ENCODE measurements around the gene LHX3. TPM values are rescaled to one million over a fixed set of nuclear protein-coding genes. Genes with fewer than 3 reads are reported as not detected.

LHX3 gene
- total RNA-seq, 3 donors from 2014 or later, result not detected

GRCh38 chr9:136216541-136217244, 11.8 kb upstream of the LHX3 start:
- intact Hi-C loops (cut with DNase I; ENCODE audit: low total_unique reads), result no loop called here
- Histone ChIP-seq H3K4me1 (no peaks in the 10 kb centered on the region), H3K36me3 (no peaks in the 10 kb centered on the region), H3K27me3 (no peaks in the 10 kb centered on the region), H3K27ac (no peak overlapping the region), H3K4me3 (no peak overlapping the region), H3K9me3 (no peaks in the 10 kb centered on the region)
- DNase-seq (ENCODE audit: low spot score in 2 of 2), result no peak
- TF ChIP-seq POLR2A (IDR thresholded peaks at IDR 0.05) (no peak), CTCF (IDR thresholded peaks at IDR 0.05) (no peak), POLR2AphosphoS5 (IDR thresholded peaks at IDR 0.05) (no peak)

DNA sequence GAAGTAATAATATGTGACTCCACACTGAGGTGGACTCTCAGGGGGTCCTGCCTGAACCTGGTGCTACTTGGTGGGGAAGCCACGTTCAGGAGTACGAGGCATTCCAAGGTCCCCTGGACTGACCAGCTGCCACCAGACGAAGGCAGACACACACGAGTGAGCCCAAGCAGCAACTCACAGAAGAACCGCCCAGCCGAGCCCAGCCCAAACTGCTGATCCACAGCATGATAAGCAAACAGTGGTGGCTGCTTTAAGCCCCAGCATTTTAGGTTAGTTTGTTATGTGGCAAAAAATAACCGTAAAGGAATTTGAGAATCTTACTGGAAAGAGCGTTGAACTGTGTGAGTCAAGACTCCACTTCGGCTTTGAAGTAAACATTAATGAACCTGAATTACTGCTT, 8.8 kb upstream of the LHX3 start:
- no peak overlapping the region for H3K27ac ChIP-seq
- no peaks in the 10 kb centered on the region for H3K27me3 ChIP-seq
- no peaks in the 10 kb centered on the region for H3K9me3 ChIP-seq
- no peak overlapping the region for H3K4me3 ChIP-seq
- no peaks in the 10 kb centered on the region for H3K36me3 ChIP-seq
- TF ChIP-seq CTCF (IDR thresholded peaks at IDR 0.05) (no peak), POLR2A (IDR thresholded peaks at IDR 0.05) (no peak), POLR2AphosphoS5 (IDR thresholded peaks at IDR 0.05) (no peak)
- no peaks in the 10 kb centered on the region for H3K4me1 ChIP-seq
- intact Hi-C loops (cut with DNase I; ENCODE audit: low total_unique reads), result no loop called here
- DNase-seq (ENCODE audit: low spot score in 2 of 2), result no peak

GRCh38 chr9:136212345-136212950, 7.5 kb upstream of the LHX3 start:
- intact Hi-C loops (cut with DNase I; ENCODE audit: low total_unique reads), result no loop called here
- TF ChIP-seq POLR2AphosphoS5 (IDR thresholded peaks at IDR 0.05), result no peak
- TF ChIP-seq CTCF (IDR thresholded peaks at IDR 0.05), result no peak
- TF ChIP-seq POLR2A (IDR thresholded peaks at IDR 0.05), result no peak
- H3K27ac ChIP-seq, result no peak overlapping the region
- no peaks in the 10 kb centered on the region for H3K27me3 ChIP-seq
- no peaks in the 10 kb centered on the region for H3K4me1 ChIP-seq
- no peaks in the 10 kb centered on the region for H3K9me3 ChIP-seq
- H3K36me3 ChIP-seq, result no peaks in the 10 kb centered on the region
- no peak for DNase-seq (ENCODE audit: low spot score in 2 of 2)
- H3K4me3 ChIP-seq, result no peak overlapping the region

GRCh38 chr9:136211441-136212344, 6.8 kb upstream of the LHX3 start:
- Histone ChIP-seq H3K36me3 (no peaks in the 10 kb centered on the region), H3K4me1 (no peaks in the 10 kb centered on the region), H3K4me3 (no peak overlapping the region), H3K9me3 (no peaks in the 10 kb centered on the region), H3K27ac (no peak overlapping the region), H3K27me3 (no peaks in the 10 kb centered on the region)
- no peak for DNase-seq (ENCODE audit: low spot score in 2 of 2)
- TF ChIP-seq CTCF (IDR thresholded peaks at IDR 0.05), result no peak
- TF ChIP-seq POLR2A (IDR thresholded peaks at IDR 0.05), result no peak
- no peak for TF ChIP-seq POLR2AphosphoS5 (IDR thresholded peaks at IDR 0.05)
- intact Hi-C loops (cut with DNase I; ENCODE audit: low total_unique reads), result no loop called here

DNA sequence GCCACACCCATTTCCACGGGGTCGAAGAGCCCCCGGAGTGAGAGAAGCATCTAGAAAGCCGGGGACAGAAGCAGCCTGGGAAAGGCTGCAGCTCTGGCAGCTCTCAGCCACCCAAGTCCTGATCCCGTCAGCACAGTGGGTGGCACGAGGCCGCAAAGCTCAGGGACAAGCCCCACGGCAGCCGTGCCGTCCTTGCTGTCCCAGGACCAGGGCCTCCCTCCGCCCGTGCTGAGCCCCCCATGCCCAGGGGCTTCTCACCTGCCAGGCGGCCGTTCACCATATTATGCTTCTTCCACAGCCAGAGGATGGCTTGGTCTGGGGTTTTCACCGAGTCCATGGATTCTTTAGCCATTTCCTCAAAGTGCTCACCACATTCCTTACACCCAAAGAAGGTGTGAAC, 6.1 kb upstream of the LHX3 start:
- Histone ChIP-seq H3K27me3 (no peaks in the 10 kb centered on the region), H3K36me3 (no peaks in the 10 kb centered on the region), H3K27ac (no peak overlapping the region), H3K4me3 (no peak overlapping the region), H3K9me3 (no peaks in the 10 kb centered on the region), H3K4me1 (no peaks in the 10 kb centered on the region)
- TF ChIP-seq POLR2A (IDR thresholded peaks at IDR 0.05) (no peak), POLR2AphosphoS5 (IDR thresholded peaks at IDR 0.05) (no peak), CTCF (IDR thresholded peaks at IDR 0.05) (no peak)
- no peak for DNase-seq (ENCODE audit: low spot score in 2 of 2)
- intact Hi-C loops (cut with DNase I; ENCODE audit: low total_unique reads), result no loop called here

All from breast epithelium (tissue), 4 donors.